ENCODE measurements around the gene CHMP3. TPM values are rescaled to one million over a fixed set of nuclear protein-coding genes. Genes with fewer than 3 reads are reported as not detected.

The CHMP3 gene
- total RNA-seq, 3 donors from 2014 or later = 149 to 203 (median 196) TPM

DNA sequence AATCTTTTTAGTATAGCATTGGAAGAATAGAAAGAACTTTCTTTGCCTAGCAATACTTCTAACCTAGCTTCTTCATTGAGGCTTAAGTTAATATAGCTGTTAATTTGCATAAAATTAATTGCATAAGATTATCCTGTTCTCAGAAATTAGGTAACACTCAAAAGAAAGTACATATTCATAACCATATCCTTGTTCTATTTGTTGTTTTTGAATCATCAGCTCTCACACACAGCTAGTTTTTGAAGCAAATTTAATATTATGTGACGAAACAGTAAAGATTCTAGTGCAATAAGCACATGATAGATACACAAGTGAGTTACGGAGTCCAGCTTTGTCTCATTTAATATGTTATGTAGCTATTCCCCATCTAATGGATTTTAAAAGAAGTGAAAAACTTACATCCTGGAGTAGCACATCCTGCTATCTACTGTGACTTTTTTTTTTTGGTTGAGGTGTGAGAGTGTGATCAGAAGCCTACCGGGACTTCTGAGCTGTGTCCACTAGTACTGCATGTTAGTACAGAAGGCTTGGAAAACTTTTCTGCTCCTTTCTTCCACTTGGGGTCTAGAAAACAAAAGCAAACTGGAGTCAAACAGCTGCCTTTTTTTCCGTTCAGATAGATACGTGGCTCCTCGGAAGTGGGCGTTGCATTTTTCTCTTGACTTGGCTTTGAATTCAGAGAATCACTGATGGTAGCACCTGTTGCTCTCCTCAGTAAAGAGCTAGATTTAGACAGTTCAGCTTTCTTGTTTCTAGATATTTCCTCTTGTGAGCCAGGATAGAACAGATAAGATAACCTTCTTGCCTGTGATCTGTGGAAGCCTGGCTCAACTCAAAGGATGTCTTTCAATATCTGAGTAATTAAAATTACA lies 94.8 kb downstream of the CHMP3 start:
- intact Hi-C loops (cut with DNase I, micrococcal nuclease) = no loop called here
- peaks cover 3% of the 10 kb centered on the region for H3K36me3 ChIP-seq (ENCODE audit: low read depth)
- DNase-seq (no peak), ATAC-seq (no peak)
- no peak overlapping the region for H3K4me3 ChIP-seq
- H3K9me3 ChIP-seq = no peaks in the 10 kb centered on the region
- no peaks in the 10 kb centered on the region for H3K4me1 ChIP-seq (ENCODE audit: low read depth)
- no peak for TF ChIP-seq CTCF (IDR thresholded peaks at IDR 0.05)

- no peak for TF ChIP-seq CTCF (IDR thresholded peaks at IDR 0.05)
- ATAC-seq = no peak
- H3K36me3 ChIP-seq (ENCODE audit: low read depth) = peaks cover 3% of the 10 kb centered on the region
Observed at GRCh38 chr2:86466306-86466705, 96.9 kb downstream of the CHMP3 start.

DNA sequence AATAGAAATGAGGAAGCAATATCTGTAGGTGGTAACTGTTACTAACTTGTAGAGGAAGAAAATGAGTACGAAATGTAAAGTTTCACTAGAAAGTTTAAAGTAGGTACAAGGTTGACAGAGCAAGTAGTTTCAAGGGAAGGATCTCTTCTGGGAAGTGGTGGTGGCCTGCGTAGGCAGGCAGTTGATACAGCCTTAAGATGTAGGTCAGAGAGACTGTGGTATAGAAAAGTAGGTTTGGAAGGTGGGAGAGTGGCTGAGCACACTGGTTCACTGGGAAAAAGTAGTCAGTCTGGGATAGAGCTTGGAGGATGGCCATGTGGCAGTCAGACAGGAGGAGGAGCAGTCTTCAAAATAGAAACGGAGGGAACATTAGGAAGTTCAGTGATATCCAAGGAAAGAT lies 98.6 kb downstream of the CHMP3 start:
- ATAC-seq = no peak
- DNase-seq = no peak
- H3K4me1 ChIP-seq (ENCODE audit: low read depth) = no peaks in the 10 kb centered on the region
- H3K9me3 ChIP-seq = no peaks in the 10 kb centered on the region
- H3K4me3 ChIP-seq = no peak overlapping the region
- intact Hi-C loops (cut with DNase I, micrococcal nuclease) = no loop called here
- no peak for TF ChIP-seq CTCF (IDR thresholded peaks at IDR 0.05)
- H3K36me3 ChIP-seq (ENCODE audit: low read depth) = peaks cover 3% of the 10 kb centered on the region

More at GRCh38 chr2:86466306-86466705, 96.9 kb downstream of the CHMP3 start:
- no peak for DNase-seq
- intact Hi-C loops (cut with DNase I, micrococcal nuclease) = no loop called here
- Histone ChIP-seq H3K4me3 (no peak overlapping the region), H3K9me3 (no peaks in the 10 kb centered on the region), H3K4me1 (ENCODE audit: low read depth) (no peaks in the 10 kb centered on the region)

DNA sequence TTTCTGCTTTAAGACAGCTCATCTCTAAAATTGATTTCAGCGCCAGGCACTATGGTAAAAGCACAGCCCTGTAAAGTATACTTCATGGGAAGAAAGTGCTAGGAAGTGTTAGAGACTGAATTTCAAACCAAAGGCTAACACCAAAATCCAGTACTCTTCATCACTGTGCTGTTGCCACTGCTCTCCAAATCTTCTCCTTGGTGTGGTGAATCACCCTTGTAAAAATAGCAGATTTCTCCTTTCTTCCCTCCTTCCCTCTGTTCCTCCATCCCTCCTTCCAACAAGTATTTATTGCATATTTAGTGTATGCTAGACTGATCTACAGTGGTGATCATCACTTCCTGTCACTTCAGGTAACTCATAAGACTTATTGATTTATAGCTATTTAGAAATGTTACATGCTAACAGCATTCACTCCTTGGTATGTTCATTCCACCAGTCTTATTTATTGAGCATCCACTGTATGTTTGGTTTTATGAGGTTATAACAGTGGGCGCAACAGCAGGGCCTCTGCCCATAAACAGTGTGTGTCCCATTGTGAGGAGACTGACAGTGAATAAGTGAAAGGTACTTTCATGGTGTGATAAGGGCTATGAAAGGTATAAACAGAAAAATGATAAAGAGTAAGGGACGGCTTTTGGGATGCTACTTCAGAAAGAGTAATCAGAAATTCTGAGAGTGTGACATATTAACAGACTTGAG lies 102.0 kb downstream of the CHMP3 start:
- no peak for DNase-seq
- no peaks in the 10 kb centered on the region for H3K9me3 ChIP-seq
- intact Hi-C loops (cut with DNase I, micrococcal nuclease) = no loop called here
- no peak for ATAC-seq
- H3K4me1 ChIP-seq (ENCODE audit: low read depth) = no peaks in the 10 kb centered on the region
- H3K4me3 ChIP-seq = no peak overlapping the region
- TF ChIP-seq CTCF (IDR thresholded peaks at IDR 0.05) = no peak
- peaks cover 3% of the 10 kb centered on the region for H3K36me3 ChIP-seq (ENCODE audit: low read depth)

GRCh38 chr2:86455181-86455580 lies 108.1 kb downstream of the CHMP3 start:
- no peaks in the 10 kb centered on the region for H3K4me1 ChIP-seq (ENCODE audit: low read depth)
- H3K36me3 ChIP-seq (ENCODE audit: low read depth) = no peaks in the 10 kb centered on the region
- intact Hi-C loops (cut with DNase I, micrococcal nuclease) = no loop called here
- DNase-seq (no peak), ATAC-seq (no peak)
- no peaks in the 10 kb centered on the region for H3K9me3 ChIP-seq
- H3K4me3 ChIP-seq = no peak overlapping the region
- TF ChIP-seq CTCF (IDR thresholded peaks at IDR 0.05) = no peak
